ENCODE results near the gene SYCP2. TPM values are rescaled to one million over a fixed set of nuclear protein-coding genes. Genes with fewer than 3 reads are reported as not detected.

SYCP2 gene
- total and polyA plus RNA-seq, 4 donors: 2.4 to 11.0 (median 6.0) TPM

DNA sequence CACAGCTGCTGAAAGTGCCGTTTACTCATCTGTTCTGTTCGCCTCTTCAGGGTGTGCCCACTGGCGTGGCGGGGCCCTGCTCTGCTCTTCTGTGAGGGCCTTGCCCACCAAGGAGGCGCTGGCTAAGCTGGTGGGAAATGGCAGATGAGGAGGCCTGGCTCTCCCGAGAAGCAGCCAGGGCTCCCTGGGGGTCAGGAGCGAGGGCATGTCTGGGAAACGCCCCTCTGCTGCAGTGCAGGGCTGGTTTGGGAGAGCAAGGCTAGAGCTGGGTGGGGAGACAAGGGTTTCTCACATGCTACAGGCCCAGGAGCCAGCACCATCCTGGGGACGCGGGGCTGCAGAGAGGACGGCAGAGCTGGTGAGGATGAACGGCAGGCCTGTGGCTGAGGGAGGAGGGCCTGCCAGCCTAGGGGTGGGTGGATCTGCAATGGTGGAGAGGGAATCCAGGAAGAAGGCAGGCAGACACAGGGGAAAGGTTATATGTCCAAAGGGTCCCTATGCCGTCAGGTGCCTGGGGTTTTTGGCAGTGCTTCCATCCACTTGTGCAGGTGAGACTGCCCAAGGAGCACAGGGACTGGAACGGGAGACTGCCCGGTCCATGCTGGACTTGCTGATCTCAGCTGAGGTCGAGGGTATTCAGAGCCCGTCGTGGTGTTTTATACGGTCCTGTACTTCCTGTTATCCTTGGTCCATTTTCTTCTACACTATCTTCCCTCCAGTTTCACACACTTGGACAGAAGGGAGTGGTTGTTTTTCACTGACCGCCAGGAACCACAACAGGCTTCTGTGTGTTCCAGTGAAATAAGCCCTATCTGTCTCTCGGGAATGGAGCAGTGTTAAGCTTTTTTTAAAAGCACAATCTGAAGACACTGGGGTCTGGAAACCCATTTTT, 119.2 kb downstream of the SYCP2 start:
- Histone ChIP-seq H3K27me3 (ENCODE audit: control insufficient read depth, insufficient read depth, low read length) (no peaks in the 10 kb centered on the region), H3K27ac (ENCODE audit: low read depth, low read length) (peak overlapping the region; percentile 10), H3K9me3 (ENCODE audit: control insufficient read depth, insufficient read depth, low read length) (no peaks in the 10 kb centered on the region), H3K4me3 (ENCODE audit: low read depth, low read length) (no peak overlapping the region), H3K4me1 (ENCODE audit: control insufficient read depth, insufficient read depth, low read length) (peaks cover 55% of the 10 kb centered on the region), H3K36me3 (ENCODE audit: control insufficient read depth, insufficient read depth, low read length) (peaks cover 22% of the 10 kb centered on the region)
- WGBS (ENCODE audit: insufficient coverage): 68% methylated on average over 17 of the region's 21 CpGs
- DNase-seq (ENCODE audit: low read depth in 4 of 6, low spot score in 6 of 6): no peak

Small RNAs within 50 kb of the gene (small RNA-seq; reads per million reads assigned to genes)
- not detected for gene RNU7-141P (ENCODE audit: low replicate concordance)

Other genes starting within 250 kb of the SYCP2 start
- 10 to 100 TPM in 1 of 2 donors, 1 to 10 TPM in 1; 5.3 to 12.2 TPM for gene PPP1R3D, start 6.7 kb upstream of the SYCP2 start, total RNA-seq
- 10 to 100 TPM in 1 of 2 donors, 1 to 10 TPM in 1; 9.0 to 12.6 TPM for gene PPP1R3D, start 6.7 kb upstream of the SYCP2 start, polyA plus RNA-seq (ENCODE audit: insufficient read length in 2 of 2)
- gene FAM217B, start 6.8 kb upstream of the SYCP2 start, total RNA-seq: 10 to 100 TPM; 11.9 to 18.2 TPM
- gene FAM217B, start 6.8 kb upstream of the SYCP2 start, polyA plus RNA-seq (ENCODE audit: insufficient read length in 2 of 2): 10 to 100 TPM; 23.2 to 30.4 TPM
- gene CDH26, start 24.8 kb upstream of the SYCP2 start, total RNA-seq: 1 to 10 TPM in 1 of 2 donors, under 1 TPM in 1; 0.99 to 5.0 TPM
- gene CDH26, start 24.8 kb upstream of the SYCP2 start, polyA plus RNA-seq (ENCODE audit: insufficient read length in 2 of 2): 1 to 10 TPM; 1.4 to 1.7 TPM

All from spinal cord (tissue), 10 donors.